Testis (tissue), 3 donors: ENCODE results near the gene SLC18A2. TPM values are rescaled to one million over a fixed set of nuclear protein-coding genes. Genes with fewer than 3 reads are reported as not detected.

Experiments
- DNase-seq: peaks from one replicate; pipeline ENCODE4 v3.0.0-alpha.2; 2019
- H3K27ac ChIP-seq, 2 donors: fragments of 200-600 bp; sonication (generic); one replicate each; pipeline ENCODE4 v1.5.1; 2019
- H3K27me3 ChIP-seq: fragments of 200-600 bp; sonication (generic); one replicate; pipeline ENCODE4 v1.5.1; 2019
- H3K36me3 ChIP-seq: fragments of 200-600 bp; sonication (generic); one replicate; pipeline ENCODE4 v1.5.1; 2017; ENCODE audit warnings: low read depth; ENCODE audit errors: missing control alignments
- H3K4me1 ChIP-seq: fragments of 200-600 bp; sonication (generic); one replicate; pipeline ENCODE4 v1.5.1; 2019
- H3K4me3 ChIP-seq, 2 donors: fragments of 200-600 bp; sonication (generic); one replicate each; pipeline ENCODE4 v1.5.1; 2017 to 2019
- H3K9me3 ChIP-seq: fragments of 200-600 bp; sonication (generic); one replicate; pipeline ENCODE4 v1.5.1; 2017
- CTCF ChIP-seq, 3 experiments: fragments of 450-650 bp in 2 of 3; fragments of 200-600 bp in 1 of 3; sonication (generic) in 1 of 3; IDR thresholded peaks; one replicate each; pipeline ENCODE4 v1.5.1; 2016 to 2019; ENCODE audit warnings: antibody characterized with exemption in 3 of 3, mild to moderate bottlenecking in 2 of 3, moderate library complexity in 1 of 3
- POLR2A ChIP-seq: fragments of 450-650 bp; IDR thresholded peaks from one replicate; pipeline ENCODE4 v1.6.1; 2017; ENCODE audit warnings: antibody characterized with exemption, mild to moderate bottlenecking, moderate library complexity
- WGBS, 2 donors: methylation state at CpG; one replicate each; pipeline ENCODE4 v1.1.5; 2018; 5-methylcytosine and 5-hydroxymethylcytosine counted together
- intact Hi-C: fragments of 100-400 bp; cut with DNase I; formaldehyde crosslinking; loops from one replicate; pipeline ENCODE4 v1.15.1; 2023; ENCODE audit warnings: low total_unique reads
- polyA plus RNA-seq: library from polyadenylated mRNA; stranded (reverse); fragments of 350-450 nt; fragmentation: Illumina TruSeq; extraction: RNeasy Lipid Tissue Mini Kit (QIAGEN cat#74804); gene quantifications from one replicate; pipeline ENCODE4 v1.2.3, GENCODE V29; 2014; ENCODE audit warnings: low read depth, low replicate concordance; ENCODE audit not compliant: insufficient read depth
- total RNA-seq, 2 donors: library from RNA; depleted of rRNA; stranded (reverse); fragments of >200 nt; gene quantifications; one replicate each; pipeline ENCODE4 v1.2.3, GENCODE V29; 2016

Gene SLC18A2
- total and polyA plus RNA-seq, 3 donors from 2014 or later: 1.9 to 2.4 (median 2.0) TPM

- DNase-seq: no peak
- Histone ChIP-seq H3K27ac (no peak overlapping the region), H3K36me3 (no peaks in the 10 kb centered on the region), H3K4me3 (no peak overlapping the region), H3K4me1 (peaks cover 1% of the 10 kb centered on the region), H3K27me3 (no peaks in the 10 kb centered on the region), H3K9me3 (no peaks in the 10 kb centered on the region)
- TF ChIP-seq POLR2A (no peak), CTCF (IDR thresholded peaks at IDR 0.05) (no peak)
- WGBS, 2 donors: 76 to 89% methylated on average over 6 of the region's 6 CpGs
- intact Hi-C loops: no loop called here
These were observed 8.7 kb downstream of the SLC18A2 start for GRCh38 chr10:117249493-117250093.

GRCh38 chr10:117250411-117250810 is 9.5 kb downstream of the SLC18A2 start:
- H3K4me1 ChIP-seq: peaks cover 4% of the 10 kb centered on the region
- no peak overlapping the region for H3K4me3 ChIP-seq
- H3K36me3 ChIP-seq: no peaks in the 10 kb centered on the region
- intact Hi-C loops: no loop called here
- DNase-seq: no peak
- TF ChIP-seq POLR2A (no peak), CTCF (IDR thresholded peaks at IDR 0.05) (no peak)
- no peak overlapping the region for H3K27ac ChIP-seq
- WGBS, 2 donors: 61 to 63% methylated on average over 7 of the region's 7 CpGs
- H3K9me3 ChIP-seq: no peaks in the 10 kb centered on the region
- no peaks in the 10 kb centered on the region for H3K27me3 ChIP-seq

GRCh38 chr10:117253908-117254307 is 13.0 kb downstream of the SLC18A2 start:
- no peak for TF ChIP-seq POLR2A
- TF ChIP-seq CTCF (IDR thresholded peaks at IDR 0.05): no peak
- H3K4me3 ChIP-seq: no peak overlapping the region
- H3K36me3 ChIP-seq: no peaks in the 10 kb centered on the region
- no peak for DNase-seq
- WGBS, 2 donors: 80 to 82% methylated on average over 5 to 9 of the region's 9 CpGs
- no peak overlapping the region for H3K27ac ChIP-seq
- intact Hi-C loops: no loop called here
- H3K27me3 ChIP-seq: no peaks in the 10 kb centered on the region
- H3K9me3 ChIP-seq: no peaks in the 10 kb centered on the region
- peaks cover 4% of the 10 kb centered on the region for H3K4me1 ChIP-seq

- no peaks in the 10 kb centered on the region for H3K9me3 ChIP-seq
- WGBS, 2 donors: 75 to 78% methylated on average over 9 of the region's 9 CpGs
- H3K27ac ChIP-seq: no peak overlapping the region
- no peaks in the 10 kb centered on the region for H3K27me3 ChIP-seq
- TF ChIP-seq POLR2A: no peak
- TF ChIP-seq CTCF (IDR thresholded peaks at IDR 0.05): no peak
- H3K4me1 ChIP-seq: peaks cover 4% of the 10 kb centered on the region
- H3K36me3 ChIP-seq: no peaks in the 10 kb centered on the region
- H3K4me3 ChIP-seq: no peak overlapping the region
- intact Hi-C loops: no loop called here
- no peak for DNase-seq
These were observed 13.4 kb downstream of the SLC18A2 start for GRCh38 chr10:117254338-117254737.
